ENCODE measurements around the gene PLXDC2.

DNA sequence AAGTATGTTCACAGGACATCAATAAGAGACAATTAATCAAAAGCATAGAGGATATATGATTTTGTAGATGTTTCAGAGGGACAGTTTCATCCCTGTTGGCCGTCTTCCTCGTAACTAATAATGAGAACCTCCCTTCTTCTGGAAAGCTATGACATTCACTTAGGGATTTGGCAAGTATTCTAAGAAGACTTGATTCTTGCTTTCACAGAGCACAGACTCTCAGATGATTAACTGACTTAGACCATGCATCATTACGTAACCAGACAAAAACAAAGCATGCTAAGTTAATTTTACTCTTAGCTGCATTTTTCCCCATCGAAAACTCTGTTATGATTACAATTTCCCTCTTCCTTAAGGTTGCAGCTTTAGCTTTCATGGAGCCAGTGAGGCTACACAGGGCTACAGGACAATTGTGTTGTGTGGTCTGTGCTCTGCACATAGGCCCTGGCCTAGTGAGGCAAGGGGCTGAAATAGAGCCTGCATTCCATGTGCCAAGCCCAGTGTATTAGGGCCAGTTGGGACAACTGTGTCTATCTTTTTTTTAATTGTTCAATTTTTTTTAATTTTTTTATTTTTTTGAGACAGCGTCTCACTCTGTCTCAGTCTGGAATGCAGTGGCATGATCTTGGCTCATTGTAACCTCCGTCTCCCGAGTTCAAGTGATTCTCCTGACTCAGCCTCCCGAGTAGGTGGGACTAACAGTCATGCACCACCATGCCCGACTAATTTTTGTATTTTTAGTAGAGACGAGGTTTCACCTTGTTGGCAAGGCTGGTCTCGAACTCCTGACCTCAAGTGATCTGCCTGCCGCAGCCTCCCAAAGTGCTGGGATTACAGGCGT, 105.3 kb downstream of the PLXDC2 start:
- TF ChIP-seq POLR2A (IDR thresholded peaks at IDR 0.05) = no peak
- TF ChIP-seq, protein P1, sequence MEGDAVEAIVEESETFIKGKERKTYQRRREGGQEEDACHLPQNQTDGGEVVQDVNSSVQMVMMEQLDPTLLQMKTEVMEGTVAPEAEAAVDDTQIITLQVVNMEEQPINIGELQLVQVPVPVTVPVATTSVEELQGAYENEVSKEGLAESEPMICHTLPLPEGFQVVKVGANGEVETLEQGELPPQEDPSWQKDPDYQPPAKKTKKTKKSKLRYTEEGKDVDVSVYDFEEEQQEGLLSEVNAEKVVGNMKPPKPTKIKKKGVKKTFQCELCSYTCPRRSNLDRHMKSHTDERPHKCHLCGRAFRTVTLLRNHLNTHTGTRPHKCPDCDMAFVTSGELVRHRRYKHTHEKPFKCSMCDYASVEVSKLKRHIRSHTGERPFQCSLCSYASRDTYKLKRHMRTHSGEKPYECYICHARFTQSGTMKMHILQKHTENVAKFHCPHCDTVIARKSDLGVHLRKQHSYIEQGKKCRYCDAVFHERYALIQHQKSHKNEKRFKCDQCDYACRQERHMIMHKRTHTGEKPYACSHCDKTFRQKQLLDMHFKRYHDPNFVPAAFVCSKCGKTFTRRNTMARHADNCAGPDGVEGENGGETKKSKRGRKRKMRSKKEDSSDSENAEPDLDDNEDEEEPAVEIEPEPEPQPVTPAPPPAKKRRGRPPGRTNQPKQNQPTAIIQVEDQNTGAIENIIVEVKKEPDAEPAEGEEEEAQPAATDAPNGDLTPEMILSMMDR (IDR thresholded peaks at IDR 0.05) = no peak
